ENCODE measurements around the gene KITLG. TPM values are rescaled to one million over a fixed set of nuclear protein-coding genes. Genes with fewer than 3 reads are reported as not detected.

Gene KITLG
- total RNA-seq, 1 experiment from 2014 or later = 570 TPM

- RAD21 ChIA-PET (ENCODE audit: low non-redundant PET in 1 of 2, low total read pairs in 2 of 2, uncharacterized antibody in 2 of 2, unreplicated experiment in 2 of 2) = no interaction called here
- H3K9me2 ChIP-seq (ENCODE audit: insufficient read depth) = no peaks in the 10 kb centered on the region
- H3K79me2 ChIP-seq (ENCODE audit: insufficient read depth, low read length) = no peaks in the 10 kb centered on the region
- H3K4me1 ChIP-seq (ENCODE audit: control insufficient read depth in 1 of 2, insufficient read depth in 2 of 2, low read length in 2 of 2) = peaks cover 0 to 6% of the 10 kb centered on the region in 2 experiments; a peak in 2 of 4 replicates
- H4K20me1 ChIP-seq (ENCODE audit: insufficient read depth) = no peaks in the 10 kb centered on the region
- POLR2A ChIA-PET = interaction anchor here (1.5 kb wide), 1 partner anchor 16 kb away, joined by 5 read pairs; the partner anchor contains the start of gene KITLG
- intact Hi-C loops (cut with micrococcal nuclease) = no loop called here
- no peak overlapping the region for H3K27ac ChIP-seq (ENCODE audit: low read depth, low read length)
- no TSS peak for BruUV-seq (replicated peaks)
- CTCF ChIA-PET = interaction anchor here (1.1 kb wide), 1 partner anchor 40 kb away, joined by 3 read pairs; no protein-coding TSS in a partner anchor
- H3K9me3 ChIP-seq (ENCODE audit: control insufficient read depth in 1 of 2, insufficient read depth in 1 of 2, low read depth in 1 of 2, low read length in 2 of 2) = no peaks in the 10 kb centered on the region
- H3K27me3 ChIP-seq (ENCODE audit: insufficient read depth, low read length) = no peaks in the 10 kb centered on the region
- TF ChIP-seq ZNF274 (IDR thresholded peaks at IDR 0.05; ENCODE audit: low read depth, low read length) = no peak
- no peak for TF ChIP-seq EZH2phosphoT487 (IDR thresholded peaks at IDR 0.05; ENCODE audit: borderline replicate concordance)
- TF ChIP-seq SIN3A (IDR thresholded peaks at IDR 0.05; ENCODE audit: low read depth) = no peak
- no peak for TF ChIP-seq POLR2A (IDR thresholded peaks at IDR 0.05; ENCODE audit: borderline replicate concordance, extremely low read depth, insufficient read depth, insufficient read length)
- no peak for TF ChIP-seq TCF7L2 (IDR thresholded peaks at IDR 0.05; ENCODE audit: borderline replicate concordance, extremely low read depth, insufficient read depth, insufficient read length)
- TF ChIP-seq FOSL1 (IDR thresholded peaks at IDR 0.05; ENCODE audit: low read depth) = no peak
- TF ChIP-seq SP1 (IDR thresholded peaks at IDR 0.05; ENCODE audit: low read depth) = no peak
- no peak for TF ChIP-seq YY1 (IDR thresholded peaks at IDR 0.05; ENCODE audit: extremely low read depth, insufficient replicate concordance, low read depth, low read length)
- no peak for TF ChIP-seq ZFX (IDR thresholded peaks at IDR 0.05)
- TF ChIP-seq RAD21 (IDR thresholded peaks at IDR 0.05; ENCODE audit: low read depth) = no peak
- no peak for TF ChIP-seq ATF3 (IDR thresholded peaks at IDR 0.05)
- no peak for TF ChIP-seq EGR1 (IDR thresholded peaks at IDR 0.05; ENCODE audit: low read depth)
- no peak for TF ChIP-seq EZH2 (IDR thresholded peaks at IDR 0.05)
- TF ChIP-seq CBX3 (IDR thresholded peaks at IDR 0.05; ENCODE audit: low read depth) = no peak
- TF ChIP-seq, protein P1, sequence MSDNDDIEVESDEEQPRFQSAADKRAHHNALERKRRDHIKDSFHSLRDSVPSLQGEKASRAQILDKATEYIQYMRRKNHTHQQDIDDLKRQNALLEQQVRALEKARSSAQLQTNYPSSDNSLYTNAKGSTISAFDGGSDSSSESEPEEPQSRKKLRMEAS (IDR thresholded peaks at IDR 0.05) = no peak
- no peak for TF ChIP-seq POLR2AphosphoS5 (IDR thresholded peaks at IDR 0.05; ENCODE audit: low read depth, low read length)
- TF ChIP-seq CEBPB (IDR thresholded peaks at IDR 0.05; ENCODE audit: low read depth) = no peak
- TF ChIP-seq ELF1 (IDR thresholded peaks at IDR 0.05; ENCODE audit: borderline replicate concordance, low read depth) = no peak
- TF ChIP-seq SRF (IDR thresholded peaks at IDR 0.05; ENCODE audit: low read depth) = no peak
- no peak for TF ChIP-seq REST (IDR thresholded peaks at IDR 0.05; ENCODE audit: low read depth)
- ATAC-seq = no peak
- DNase-seq (ENCODE audit: low read depth, low spot score) = no peak
- no peak overlapping the region for H3K9ac ChIP-seq (ENCODE audit: low read length)
- H3K36me3 ChIP-seq (ENCODE audit: control insufficient read depth in 1 of 2, insufficient read depth in 2 of 2, low read length in 2 of 2) = no peaks in the 10 kb centered on the region
- no peak overlapping the region for H2AFZ ChIP-seq (ENCODE audit: low read depth, low read length, poor library complexity, severe bottlenecking)
- H3K4me3 ChIP-seq (replicated peaks in 1 of 2; ENCODE audit: low read depth in 1 of 2, low read length in 2 of 2) = no peak overlapping the region
- no peak overlapping the region for H3K4me2 ChIP-seq (ENCODE audit: low read length)
Observed at GRCh38 chr12:88595697-88596096, 15.4 kb upstream of the KITLG start.

All from HCT116 (cell line).